Activated gamma-delta T cell treated with anti-CD3 and anti-CD28 coated beads, Interleukin-2, amount 50 U/mL, for 16 hours (primary cell): ENCODE results near the gene PSEN1.

Source experiments
- DNase-seq: peaks from one replicate; pipeline ENCODE4 v3.0.0-alpha.2; 2020; ENCODE audit warnings: low read depth

The PSEN1 gene

GRCh38 chr14:73254247-73255004 lies 118.1 kb downstream of the PSEN1 start:
- no peak for DNase-seq

GRCh38 chr14:73255005-73255400 lies 118.7 kb downstream of the PSEN1 start:
- DNase-seq, result no peak

- DNase-seq, result no peak
Observed at GRCh38 chr14:73255693-73256225, 119.5 kb downstream of the PSEN1 start.

GRCh38 chr14:73258076-73258475 lies 121.8 kb downstream of the PSEN1 start:
- no peak for DNase-seq

- no peak for DNase-seq
Observed at GRCh38 chr14:73258845-73259611, 122.7 kb downstream of the PSEN1 start.

GRCh38 chr14:73259837-73260236 lies 123.5 kb downstream of the PSEN1 start:
- DNase-seq, result no peak

- no peak for DNase-seq
Observed at GRCh38 chr14:73260574-73260973, 124.3 kb downstream of the PSEN1 start.

- no peak for DNase-seq
Observed at GRCh38 chr14:73261075-73261474, 124.8 kb downstream of the PSEN1 start.

GRCh38 chr14:73261520-73262426 lies 125.5 kb downstream of the PSEN1 start:
- DNase-seq, result no peak

GRCh38 chr14:73262427-73263183 lies 126.3 kb downstream of the PSEN1 start:
- no peak for DNase-seq

GRCh38 chr14:73263606-73264005 lies 127.3 kb downstream of the PSEN1 start:
- no peak for DNase-seq

- DNase-seq, result no peak
Observed at GRCh38 chr14:73264080-73264884, 128.0 kb downstream of the PSEN1 start.

- no peak for DNase-seq
Observed at GRCh38 chr14:73264885-73265720, 128.8 kb downstream of the PSEN1 start.

- no peak for DNase-seq
Observed at GRCh38 chr14:73265721-73266046, 129.4 kb downstream of the PSEN1 start.

- no peak for DNase-seq
Observed at GRCh38 chr14:73266317-73266716, 130.0 kb downstream of the PSEN1 start.

- DNase-seq, result no peak
Observed at GRCh38 chr14:73267474-73267873, 131.2 kb downstream of the PSEN1 start.

GRCh38 chr14:73269729-73270531 lies 133.6 kb downstream of the PSEN1 start:
- no peak for DNase-seq

- no peak for DNase-seq
Observed at GRCh38 chr14:73272393-73272792, 136.1 kb downstream of the PSEN1 start.
